NOMO-1 treated with DMSO at 0.1 percent for 48 hours (cell line): ENCODE data around the gene ARID5B.
A peak's percentile ranks its signal among the peaks of the same experiment; 100 is the strongest.

Experiments
- DNase-seq: peaks from one replicate; lab custom pipeline; 2025; ENCODE audit not compliant: unreplicated experiment; lab: John Stamatoyannopoulos, UW

The ARID5B gene

DNA sequence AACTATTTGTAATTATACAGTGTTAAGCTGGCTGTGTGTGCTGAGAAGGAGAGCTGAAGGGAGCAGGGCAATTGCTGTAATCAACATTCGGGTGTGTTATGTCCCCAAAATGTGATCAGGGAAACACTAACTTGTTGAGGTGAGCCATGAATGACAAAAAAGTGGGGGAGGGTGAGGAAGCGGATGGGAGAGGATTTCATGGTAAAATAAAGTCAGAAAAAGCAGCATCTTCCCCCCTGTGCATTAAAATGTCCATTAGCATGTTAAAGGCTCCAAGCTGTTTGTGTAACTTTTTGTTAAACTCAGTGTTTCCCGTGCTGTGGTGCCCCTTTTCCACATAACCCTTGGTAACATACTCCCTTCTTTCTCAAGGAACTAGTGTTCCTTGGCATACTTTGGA lies 84.9 kb downstream of the ARID5B start:
- no peak for DNase-seq

DNA sequence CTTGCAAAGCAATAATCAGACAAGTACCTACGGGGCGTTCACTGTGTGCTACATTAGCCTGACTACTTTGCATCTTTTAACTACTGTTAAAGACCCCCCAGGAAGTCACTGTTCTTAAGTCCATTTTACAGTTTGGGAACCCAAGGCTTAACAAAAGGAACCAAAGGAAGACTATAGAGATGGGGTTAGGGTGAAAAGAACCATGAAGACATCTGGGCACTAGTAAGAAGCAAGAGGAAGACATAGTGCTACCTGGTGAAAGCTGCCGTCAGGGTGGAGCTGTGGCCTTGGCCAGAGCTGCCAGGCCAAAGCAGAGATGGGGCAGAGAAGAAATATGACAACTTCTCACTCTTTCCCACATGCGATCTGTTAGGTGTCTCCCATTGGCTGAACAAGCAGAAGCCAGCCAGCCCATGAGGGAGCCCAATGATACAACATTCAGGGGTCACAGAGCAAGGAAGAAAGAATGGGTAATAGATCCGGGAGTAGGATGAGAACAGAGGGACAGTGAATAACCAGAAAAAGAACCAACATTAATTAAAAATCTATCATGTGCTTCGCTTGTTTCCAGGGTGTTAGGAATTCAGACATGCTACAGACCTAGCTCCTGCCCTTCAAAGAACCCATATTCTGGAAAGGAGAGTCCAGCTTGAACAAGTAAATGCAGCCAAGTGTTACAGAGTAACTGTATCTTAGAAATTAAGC lies 85.4 kb downstream of the ARID5B start:
- no peak for DNase-seq

DNA sequence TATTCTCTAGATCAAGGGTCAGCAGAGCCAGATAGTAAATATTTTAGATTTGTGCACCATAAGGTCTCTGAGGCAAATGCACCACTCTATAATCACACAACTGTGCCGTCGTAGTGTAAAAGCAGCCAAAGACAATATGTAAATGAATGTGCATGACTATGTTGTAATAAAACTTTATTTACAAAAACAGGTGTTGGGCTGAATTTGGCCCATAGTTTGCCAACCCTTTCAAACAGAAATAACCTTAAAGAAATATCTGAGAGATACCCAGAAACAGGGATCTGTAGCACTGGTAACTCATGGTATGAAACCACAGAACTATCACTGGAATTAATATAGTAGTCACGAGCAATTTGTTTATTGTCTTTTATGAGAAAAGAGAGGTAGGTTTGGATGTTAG lies 86.0 kb downstream of the ARID5B start:
- no peak for DNase-seq

DNA sequence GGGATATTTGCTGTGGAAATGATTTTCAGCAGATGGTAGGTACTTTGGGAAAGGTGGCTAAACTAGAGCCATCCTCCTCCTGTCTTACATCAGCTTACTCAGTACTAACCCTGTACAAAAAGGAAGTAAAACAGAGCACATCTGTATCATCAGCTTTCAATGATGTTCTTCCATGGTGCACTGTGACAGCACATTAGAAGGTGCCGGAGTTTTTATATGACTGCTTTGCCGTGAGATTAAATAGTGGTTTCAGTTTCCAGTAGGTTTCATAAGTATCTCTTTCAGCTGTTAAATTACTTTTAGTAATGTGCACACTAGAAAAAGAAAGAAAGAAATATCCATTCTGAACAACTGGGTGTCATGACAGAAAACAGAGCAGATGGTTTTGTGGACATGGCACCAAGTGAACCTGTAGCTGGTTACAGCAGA lies 86.5 kb downstream of the ARID5B start:
- peak; percentile 2 for DNase-seq

DNA sequence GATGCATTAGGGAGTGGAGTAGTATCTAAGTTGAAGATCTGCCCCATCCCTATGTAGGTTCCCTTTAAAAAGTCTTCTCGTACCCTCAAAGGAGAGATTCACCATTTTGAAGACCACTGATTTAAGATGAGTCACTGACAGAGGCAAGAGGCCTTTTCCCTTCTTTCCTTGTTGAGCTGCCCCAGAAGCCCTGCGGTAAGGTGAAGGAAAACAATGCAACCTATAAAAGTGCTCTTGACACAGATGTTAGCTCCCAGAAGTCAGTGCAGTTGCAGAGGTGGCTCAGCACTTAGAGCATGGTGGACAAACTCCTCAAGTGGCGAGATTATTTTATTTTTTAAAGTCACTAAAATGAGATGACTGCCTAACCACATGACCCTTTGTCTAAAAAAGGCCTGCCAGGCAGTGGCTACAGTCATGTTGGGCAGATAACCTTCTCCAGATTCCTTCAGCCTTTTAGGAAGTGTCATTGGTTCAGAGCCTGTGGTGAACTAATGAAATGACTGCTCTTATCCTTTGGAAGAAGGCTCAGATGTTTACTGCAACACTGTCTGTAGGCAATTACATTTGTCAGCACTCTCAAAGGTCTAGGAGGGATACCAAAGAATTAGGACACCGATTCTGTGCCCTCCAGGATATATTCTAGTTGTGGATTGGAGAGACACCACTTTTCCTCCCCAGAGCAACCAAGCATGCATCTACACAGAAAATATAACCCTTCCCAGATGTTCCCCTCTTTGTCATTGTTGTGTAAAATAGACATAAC lies 88.7 kb downstream of the ARID5B start:
- no peak for DNase-seq

DNA sequence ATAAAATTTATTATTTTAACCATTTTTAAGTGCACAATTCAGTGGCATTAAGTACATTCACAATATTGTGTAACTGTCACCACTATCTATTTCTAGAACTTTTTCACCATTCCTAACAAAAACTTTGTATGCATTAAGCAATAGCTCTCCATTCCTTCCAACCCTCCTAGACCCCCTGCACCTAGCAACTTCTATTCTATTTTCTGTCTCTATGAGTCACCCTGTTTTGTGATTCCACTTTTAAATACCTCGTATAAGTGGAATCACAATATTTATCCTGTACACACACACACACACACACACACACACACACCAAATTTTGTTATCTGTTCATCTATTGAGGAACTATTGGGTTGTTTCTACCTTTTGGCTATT lies 89.2 kb downstream of the ARID5B start:
- no peak for DNase-seq

DNA sequence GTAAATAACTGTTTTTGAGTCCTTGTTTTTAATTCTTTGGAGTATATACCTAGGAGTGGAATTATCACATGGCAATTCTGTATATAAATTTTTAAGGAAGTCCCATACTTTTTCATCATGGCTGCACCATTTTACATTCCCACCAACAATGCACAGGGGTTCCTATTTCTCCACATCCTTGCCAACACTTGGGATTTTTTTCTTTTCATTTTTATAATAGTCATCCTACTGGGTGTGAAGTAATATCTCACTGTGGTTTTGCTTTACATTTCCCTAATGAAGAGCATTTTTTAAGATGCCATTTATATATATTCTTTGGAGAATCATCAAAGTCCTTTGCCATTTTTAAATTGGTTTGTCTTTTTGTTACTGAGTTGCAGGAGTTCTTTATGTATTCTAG lies 89.7 kb downstream of the ARID5B start:
- no peak for DNase-seq

DNA sequence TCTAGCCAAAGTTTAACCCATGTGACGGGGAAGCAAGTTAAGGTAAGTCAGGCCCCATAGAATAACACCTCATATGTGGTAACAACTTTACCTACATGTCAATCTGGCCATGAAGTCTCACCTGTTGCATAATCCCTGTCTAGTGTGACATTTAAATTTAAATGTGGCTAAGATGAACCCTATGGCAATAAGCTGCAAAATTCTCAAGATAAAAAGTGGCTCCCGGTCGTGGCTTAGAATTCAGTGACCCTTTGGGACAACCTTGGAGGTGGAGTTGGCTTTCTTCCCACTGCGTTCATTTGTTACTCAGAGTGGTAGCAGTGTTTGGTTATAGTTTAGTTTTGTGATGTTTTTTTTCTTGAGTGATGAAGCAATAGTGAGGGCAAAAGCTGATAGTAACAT lies 90.6 kb downstream of the ARID5B start:
- DNase-seq = peak; percentile 10

DNA sequence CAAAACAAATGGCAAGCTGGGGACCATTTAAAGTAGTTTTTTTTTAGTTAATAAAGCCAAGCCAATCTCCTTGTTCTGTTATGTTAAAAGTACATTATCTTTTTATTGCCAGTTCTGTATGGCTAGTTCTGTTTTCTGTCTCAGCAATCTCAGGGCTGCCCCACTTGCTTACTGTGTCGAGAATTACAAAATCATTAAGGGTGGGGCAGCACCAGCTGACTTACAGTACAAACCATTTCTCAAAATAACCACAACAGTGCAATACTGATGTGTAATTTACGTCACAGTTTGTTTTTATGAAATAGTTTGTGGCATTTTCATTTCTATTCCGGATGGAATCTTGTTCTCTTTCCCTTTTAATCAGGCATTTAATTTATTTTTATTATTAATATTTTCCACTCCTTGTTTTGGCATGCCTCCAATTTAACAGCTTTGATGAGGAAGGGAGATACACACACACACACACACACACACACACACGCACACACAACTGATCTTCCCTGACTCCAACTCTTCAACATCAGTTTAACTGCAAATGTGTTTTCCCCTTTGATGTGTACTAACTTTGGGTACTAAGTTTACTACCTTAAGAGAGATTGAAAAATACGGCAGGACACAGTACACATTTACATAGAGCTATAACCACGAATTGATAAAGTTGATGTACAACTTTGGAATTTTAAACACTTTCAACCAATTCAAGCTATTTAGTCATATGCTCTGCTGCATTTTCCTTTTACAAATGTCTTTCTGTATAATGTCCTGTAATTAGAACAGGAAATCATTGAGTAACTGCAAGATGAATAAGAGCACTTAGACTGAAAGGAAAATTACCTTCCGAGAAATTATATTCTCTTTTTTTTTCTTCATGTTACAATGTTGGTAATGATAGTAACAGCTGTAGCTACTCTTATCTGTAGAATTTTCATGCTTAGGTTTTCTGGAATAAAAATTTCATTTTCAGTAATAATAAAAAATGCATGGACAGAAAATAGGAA lies 91.5 kb downstream of the ARID5B start:
- peak; percentile 93 for DNase-seq

DNA sequence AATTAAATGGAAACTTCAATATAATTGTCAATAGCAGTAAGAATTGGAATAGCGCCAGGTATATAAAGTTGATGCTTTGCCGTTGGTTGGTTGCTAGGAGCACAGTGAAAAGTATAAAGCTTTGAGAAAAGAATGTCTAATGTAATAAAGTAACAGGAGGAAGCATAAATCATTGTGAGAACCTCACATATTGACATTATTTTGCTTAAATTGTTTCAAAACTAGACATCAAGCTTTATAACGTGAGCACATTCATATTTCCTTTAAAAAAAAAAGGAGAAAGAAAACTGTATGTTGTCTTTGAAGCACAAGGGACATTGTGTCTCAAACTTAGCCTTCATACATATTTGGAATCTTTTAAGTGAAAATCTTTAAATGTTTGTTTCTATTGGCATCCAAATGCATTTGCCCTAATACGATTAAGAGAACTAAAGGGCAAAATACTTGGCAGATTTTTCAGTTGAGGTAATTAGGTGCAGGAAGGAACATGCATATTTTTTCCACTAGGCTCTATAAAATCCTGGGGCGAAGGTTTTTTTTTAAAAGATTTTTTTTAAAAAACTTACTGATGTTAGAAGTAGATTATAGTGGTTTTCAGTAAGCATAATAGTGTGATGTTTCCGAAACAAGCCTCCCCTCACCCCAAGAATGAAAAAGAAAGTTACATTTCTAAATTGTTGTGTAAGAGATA lies 92.4 kb downstream of the ARID5B start:
- peak; percentile 54 for DNase-seq

DNA sequence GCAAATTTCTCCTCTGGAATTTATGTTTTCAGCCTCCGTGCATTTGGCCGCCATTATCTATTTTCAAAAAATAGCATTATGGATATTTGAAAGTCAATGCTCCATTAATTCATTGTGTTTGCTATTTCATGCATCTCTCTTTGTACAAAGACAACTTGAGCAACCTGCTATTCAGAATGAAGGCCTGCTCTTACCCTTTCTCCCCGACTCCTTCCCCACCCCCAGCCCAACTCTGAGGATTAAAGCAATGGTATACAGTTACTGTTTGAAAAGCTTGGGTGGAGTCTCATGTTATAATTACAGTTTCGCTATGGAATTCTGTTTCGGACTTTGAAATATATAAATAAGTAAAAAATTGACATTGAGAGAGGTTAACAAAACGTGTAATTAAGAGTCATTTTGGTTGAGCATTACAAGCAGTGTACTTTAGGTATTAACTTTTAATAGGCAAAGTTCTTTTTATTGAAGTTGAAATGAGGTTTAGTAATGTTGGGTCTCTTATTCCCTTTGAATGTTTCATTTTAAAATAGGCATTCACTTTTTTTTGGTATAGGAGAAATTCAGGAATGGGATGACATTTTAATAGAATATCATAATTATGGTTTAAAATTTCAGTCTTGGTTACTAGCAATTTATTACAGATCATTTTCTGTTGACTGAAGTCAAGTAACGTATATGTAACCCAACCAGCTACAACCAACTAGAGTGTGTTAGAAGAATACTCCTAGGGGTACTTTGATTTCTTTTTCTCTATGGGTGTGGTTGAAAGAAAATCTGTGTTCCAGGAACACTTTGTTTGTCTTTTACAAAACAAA lies 93.1 kb downstream of the ARID5B start:
- DNase-seq = no peak

DNA sequence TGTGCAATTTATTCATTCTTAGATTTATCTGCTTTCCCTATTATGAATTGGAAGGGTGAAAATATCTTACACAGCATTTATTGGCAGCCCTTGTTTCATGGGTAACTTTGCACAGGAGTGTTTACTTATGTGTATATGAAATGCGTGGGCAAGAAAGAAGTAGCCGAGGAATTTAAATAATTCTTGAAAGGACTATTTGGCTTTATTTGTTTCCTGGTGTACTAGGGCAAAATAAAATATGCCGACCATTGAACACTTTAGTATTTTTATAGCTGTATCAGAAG lies 93.7 kb downstream of the ARID5B start:
- DNase-seq = no peak

DNA sequence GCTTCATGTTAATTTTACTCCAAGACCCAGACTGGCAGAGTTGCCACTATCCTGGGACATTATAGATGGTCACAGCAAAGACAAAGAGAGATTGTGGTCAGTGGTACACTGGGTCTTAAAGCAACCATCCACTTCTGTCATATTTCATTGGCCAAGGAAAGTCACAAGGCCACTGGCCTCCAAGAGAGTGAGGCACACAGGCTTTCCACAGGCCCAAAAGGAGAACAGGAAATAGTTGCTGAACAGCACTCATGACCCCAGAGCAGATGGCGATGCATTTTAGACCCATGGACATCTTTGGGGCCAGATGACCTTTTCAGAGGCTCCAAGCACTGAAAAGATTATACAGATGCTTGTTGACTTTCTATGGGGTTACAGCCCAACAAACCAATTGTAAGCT lies 97.4 kb downstream of the ARID5B start:
- no peak for DNase-seq

DNA sequence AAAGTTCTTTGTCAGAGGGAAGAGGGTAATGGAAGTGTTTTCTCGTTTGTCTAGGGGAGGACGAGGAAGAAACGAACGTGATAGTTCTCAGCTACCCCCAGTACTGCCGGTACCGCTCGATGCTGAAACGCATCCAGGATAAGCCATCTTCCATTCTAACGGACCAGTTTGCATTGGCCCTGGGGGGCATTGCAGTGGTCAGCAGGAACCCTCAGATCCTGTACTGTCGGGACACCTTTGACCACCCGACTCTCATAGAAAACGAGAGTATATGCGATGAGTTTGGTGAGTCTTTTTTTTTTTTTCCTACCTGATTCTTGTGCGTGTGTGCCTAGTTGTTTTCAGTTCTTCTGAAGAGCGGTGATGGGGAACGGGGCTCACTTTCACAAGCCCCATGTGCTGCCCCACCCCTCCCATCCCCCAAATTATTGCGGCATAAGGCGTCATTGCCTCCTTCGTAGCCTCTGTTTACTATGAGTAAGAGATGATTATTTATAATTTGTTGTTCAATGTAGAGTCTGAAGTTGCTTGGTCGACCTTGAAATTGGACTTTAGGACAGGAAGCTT lies 98.6 kb downstream of the ARID5B start:
- no peak for DNase-seq

DNA sequence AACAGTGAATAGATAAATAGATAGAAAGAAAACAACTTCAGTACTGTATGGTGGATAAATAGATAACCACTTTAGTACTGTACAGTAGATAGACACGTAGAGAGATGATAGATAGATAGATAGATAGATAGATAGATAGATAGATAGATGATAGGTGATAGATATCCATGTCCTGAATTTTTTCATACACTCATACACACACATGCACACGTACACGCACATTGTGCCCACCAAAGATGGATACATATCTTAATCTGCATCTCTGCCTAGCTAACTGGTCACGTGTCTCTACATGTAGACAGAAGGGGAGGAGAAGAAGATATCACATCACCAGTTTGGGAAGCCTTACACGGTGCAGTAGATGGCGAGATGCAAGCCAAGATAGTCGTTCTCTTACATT lies 99.2 kb downstream of the ARID5B start:
- DNase-seq = no peak

DNA sequence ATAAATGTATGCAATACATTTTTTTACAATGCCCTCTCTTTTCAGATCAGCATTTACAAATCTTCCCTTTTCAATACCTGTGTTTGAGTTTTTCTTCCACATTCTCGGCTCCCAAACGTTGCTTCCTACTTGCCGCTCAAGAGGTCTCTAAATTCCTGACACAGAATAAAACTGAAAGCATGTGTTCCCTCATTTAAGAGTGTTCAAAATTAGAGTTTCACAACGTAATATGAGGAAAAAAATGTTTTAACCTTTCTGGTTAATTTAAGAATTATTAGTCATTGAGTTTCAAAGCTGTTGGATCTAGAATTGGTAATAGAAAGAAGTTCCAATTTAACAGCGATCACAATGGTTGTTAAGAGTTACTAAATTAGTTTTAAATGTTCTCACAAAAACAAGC lies 100.4 kb downstream of the ARID5B start:
- no peak for DNase-seq

DNA sequence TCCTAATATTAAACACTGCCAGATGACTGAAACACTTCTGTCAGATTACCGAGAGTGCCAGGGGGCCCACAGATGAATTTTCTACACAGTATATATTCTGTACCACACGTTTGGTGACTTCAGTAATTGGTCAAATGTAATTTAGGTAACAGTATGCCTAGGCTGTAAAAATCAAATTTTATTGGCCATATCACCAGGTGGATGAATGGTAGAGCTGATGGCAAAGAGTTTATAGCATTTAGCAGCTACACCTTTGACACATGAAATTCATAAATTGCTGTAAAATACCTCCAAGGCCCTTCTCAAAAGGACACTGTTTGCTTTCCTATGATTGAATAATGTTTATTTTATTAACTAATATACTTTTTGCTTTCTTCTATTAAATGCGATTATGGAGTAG lies 101.3 kb downstream of the ARID5B start:
- no peak for DNase-seq

DNA sequence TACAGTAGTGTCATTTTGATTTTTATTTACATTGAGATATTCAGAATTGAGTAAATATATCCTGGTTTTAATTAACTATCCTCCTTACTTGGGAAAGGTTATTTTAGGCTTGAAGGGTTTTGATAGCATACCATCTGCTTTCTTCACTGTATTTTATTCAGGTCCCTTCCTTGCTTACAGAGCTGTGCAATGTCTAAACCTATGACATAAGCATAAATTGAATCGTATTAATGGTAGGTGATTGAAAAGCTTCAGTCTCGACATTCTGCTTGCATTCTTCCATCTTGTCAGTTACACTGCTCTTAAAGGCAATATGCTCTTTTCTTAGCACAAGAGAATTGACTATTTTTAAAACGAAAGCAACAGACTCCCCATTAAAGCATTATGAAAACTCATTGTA lies 102.5 kb downstream of the ARID5B start:
- DNase-seq = no peak

DNA sequence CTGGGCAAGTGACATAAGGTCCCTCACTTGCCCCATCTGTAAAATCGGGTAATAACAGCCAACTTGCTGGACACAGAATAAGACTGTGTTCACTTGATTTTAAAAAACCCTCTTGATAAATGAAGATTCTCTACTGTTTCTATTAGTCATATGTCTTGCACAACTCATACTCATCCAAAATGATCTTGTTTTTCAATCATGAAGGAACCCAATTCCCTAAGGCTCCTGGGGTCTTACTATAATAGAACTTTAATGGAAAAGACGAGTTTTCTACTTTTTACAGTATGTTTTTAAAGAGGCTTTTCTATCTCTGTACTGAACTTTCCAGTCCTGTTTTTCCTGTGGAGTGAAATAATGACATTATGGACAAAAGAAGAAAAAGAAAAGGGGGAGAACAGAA lies 103.8 kb downstream of the ARID5B start:
- no peak for DNase-seq

DNA sequence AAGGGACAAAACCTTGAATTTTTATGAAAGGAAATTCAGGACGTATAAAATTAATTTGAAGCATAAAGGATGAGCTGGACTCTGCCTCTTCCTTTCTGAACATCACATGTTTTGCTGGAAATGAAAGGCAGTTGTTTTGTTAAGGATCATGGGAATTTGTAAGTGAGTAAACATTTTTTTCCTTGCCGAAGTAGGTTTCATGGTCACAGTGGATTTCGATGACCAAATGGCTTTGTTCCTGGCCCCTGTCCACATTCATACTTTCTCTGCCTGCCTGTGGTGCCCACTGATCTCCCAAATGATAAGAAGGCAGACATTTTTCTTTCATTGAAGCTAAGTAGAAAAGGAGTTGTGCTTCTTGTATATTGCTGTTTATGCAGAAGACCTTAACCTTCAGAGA lies 104.2 kb downstream of the ARID5B start:
- DNase-seq = no peak
